ENCODE data around the gene MYLK4. TPM values are rescaled to one million over a fixed set of nuclear protein-coding genes. Genes with fewer than 3 reads are reported as not detected.

MYLK4 gene
- total RNA-seq, 4 donors from 2014 or later: 0.41 to 0.79 (median 0.67) TPM

GRCh38 chr6:2643130-2643529, 107.6 kb downstream of the MYLK4 start:
- in situ Hi-C loops (cut with MboI; ENCODE audit: low pct_ligation_motif_present in 1 of 4, low pct_unique_long_range_greater_than_20kb in 1 of 4, low sequenced_read_pairs in 3 of 4) (loop anchor here in 2 of 4 donors (25.0 kb wide), 3 partner anchors 281 to 1056 kb away; no protein-coding TSS in a partner anchor), intact Hi-C loops (cut with DNase I; ENCODE audit: low total_unique reads) (no loop called here)
- no peak for DNase-seq
- 43 to 64% methylated on average over 2 of the region's 2 CpGs for WGBS, 2 donors (ENCODE audit: low coverage in 1 of 2)
- Histone ChIP-seq H3K36me3 (no peaks in the 10 kb centered on the region), H3K4me3 (no peak overlapping the region), H3K27ac (no peak overlapping the region), H3K27me3 (peaks cover 21% of the 10 kb centered on the region), H3K9me3 (no peaks in the 10 kb centered on the region), H3K4me1 (no peaks in the 10 kb centered on the region)
- TF ChIP-seq POLR2A (IDR thresholded peaks at IDR 0.05): no peak
- TF ChIP-seq EP300 (IDR thresholded peaks at IDR 0.05; ENCODE audit: low read depth): no peak
- no peak for TF ChIP-seq CTCF (IDR thresholded peaks at IDR 0.05)
- TF ChIP-seq POLR2AphosphoS5 (IDR thresholded peaks at IDR 0.05): no peak

- H3K27ac ChIP-seq: no peak overlapping the region
- WGBS, 2 donors (ENCODE audit: low coverage in 1 of 2): 76 to 82% methylated on average over 12 to 14 of the region's 14 CpGs
- intact Hi-C loops (cut with DNase I; ENCODE audit: low total_unique reads) (no loop called here), in situ Hi-C loops (cut with MboI; ENCODE audit: low pct_ligation_motif_present in 1 of 4, low pct_unique_long_range_greater_than_20kb in 1 of 4, low sequenced_read_pairs in 3 of 4) (loop anchor here in 2 of 4 donors (25.0 kb wide), 3 partner anchors 279 to 1054 kb away; no protein-coding TSS in a partner anchor)
- H3K36me3 ChIP-seq: no peaks in the 10 kb centered on the region
- no peak for TF ChIP-seq POLR2A (IDR thresholded peaks at IDR 0.05)
- no peak for TF ChIP-seq EP300 (IDR thresholded peaks at IDR 0.05; ENCODE audit: low read depth)
- TF ChIP-seq CTCF (IDR thresholded peaks at IDR 0.05): no peak
- no peak for TF ChIP-seq POLR2AphosphoS5 (IDR thresholded peaks at IDR 0.05)
- DNase-seq: no peak
- H3K4me1 ChIP-seq: no peaks in the 10 kb centered on the region
- H3K4me3 ChIP-seq: no peak overlapping the region
- peaks cover 14% of the 10 kb centered on the region for H3K27me3 ChIP-seq
- no peaks in the 10 kb centered on the region for H3K9me3 ChIP-seq
Measured at GRCh38 chr6:2641044-2641725, 109.5 kb downstream of the MYLK4 start.

- intact Hi-C loops (cut with DNase I; ENCODE audit: low total_unique reads) (no loop called here), in situ Hi-C loops (cut with MboI; ENCODE audit: low pct_ligation_motif_present in 1 of 4, low pct_unique_long_range_greater_than_20kb in 1 of 4, low sequenced_read_pairs in 3 of 4) (loop anchor here in 2 of 4 donors (25.0 kb wide), 3 partner anchors 278 to 1053 kb away; no protein-coding TSS in a partner anchor)
- DNase-seq: no peak
- Histone ChIP-seq H3K27ac (no peak overlapping the region), H3K9me3 (no peaks in the 10 kb centered on the region), H3K4me3 (no peak overlapping the region), H3K36me3 (no peaks in the 10 kb centered on the region), H3K27me3 (peaks cover 13% of the 10 kb centered on the region), H3K4me1 (no peaks in the 10 kb centered on the region)
- WGBS, 2 donors (ENCODE audit: low coverage in 1 of 2): 74 to 82% methylated on average over 2 to 4 of the region's 4 CpGs
- TF ChIP-seq POLR2AphosphoS5 (IDR thresholded peaks at IDR 0.05) (no peak), EP300 (IDR thresholded peaks at IDR 0.05; ENCODE audit: low read depth) (no peak), CTCF (IDR thresholded peaks at IDR 0.05) (no peak), POLR2A (IDR thresholded peaks at IDR 0.05) (no peak)
Measured at GRCh38 chr6:2640551-2640950, 110.2 kb downstream of the MYLK4 start.

GRCh38 chr6:2639896-2640295, 110.8 kb downstream of the MYLK4 start:
- H3K27me3 ChIP-seq: peaks cover 8% of the 10 kb centered on the region
- in situ Hi-C loops (cut with MboI; ENCODE audit: low pct_ligation_motif_present in 1 of 4, low pct_unique_long_range_greater_than_20kb in 1 of 4, low sequenced_read_pairs in 3 of 4): loop anchor here (10.0 to 25.0 kb wide), 4 partner anchors 278 to 1053 kb away; no protein-coding TSS in a partner anchor
- no peaks in the 10 kb centered on the region for H3K36me3 ChIP-seq
- H3K4me1 ChIP-seq: peaks cover 0 to 3% (median under 1%) of the 10 kb centered on the region in 4 donors
- no peak overlapping the region for H3K4me3 ChIP-seq
- no peak overlapping the region for H3K27ac ChIP-seq
- no peak for DNase-seq
- whole genome bisulfite sequencing, 2 donors (ENCODE audit: low coverage in 1 of 2): 63% methylated on average over 8 of the region's 8 CpGs; no CpG with 5 or more reads in 1 of the 2 donors
- intact Hi-C loops (cut with DNase I; ENCODE audit: low total_unique reads): loop anchor here (5.0 kb wide), 1 partner anchor 1038 kb away; no protein-coding TSS in a partner anchor
- no peak for TF ChIP-seq POLR2AphosphoS5 (IDR thresholded peaks at IDR 0.05)
- TF ChIP-seq CTCF (IDR thresholded peaks at IDR 0.05): no peak
- TF ChIP-seq EP300 (IDR thresholded peaks at IDR 0.05; ENCODE audit: low read depth): no peak
- TF ChIP-seq POLR2A (IDR thresholded peaks at IDR 0.05): no peak
- no peaks in the 10 kb centered on the region for H3K9me3 ChIP-seq

Measured in transverse colon (tissue), 4 donors.